Trophoblast cell (in vitro differentiated cells and primary cell): ENCODE measurements around the gene B4GALNT1.

Experiments used
- DNase-seq, 2 donors: peaks; one replicate each; pipeline ENCODE4 v3.0.0-alpha.2; 2016
- H2AFZ ChIP-seq: 2 replicates; pipeline ENCODE4 v1.6.1; 2013; ENCODE audit warnings: low read length, moderate library complexity, mild to moderate bottlenecking; ENCODE audit not compliant: insufficient read depth, poor library complexity
- H2AK5ac ChIP-seq: 2 replicates; pipeline ENCODE4 v1.6.1; 2013; ENCODE audit warnings: mild to moderate bottlenecking, low read length
- H2BK120ac ChIP-seq: 2 replicates; pipeline ENCODE4 v1.6.1; 2013; ENCODE audit warnings: low read length, mild to moderate bottlenecking, moderate library complexity; ENCODE audit not compliant: insufficient read depth, poor library complexity
- H2BK12ac ChIP-seq: 2 replicates; pipeline ENCODE4 v1.6.1; 2013; ENCODE audit warnings: mild to moderate bottlenecking, low read length, moderate library complexity
- H2BK5ac ChIP-seq: 2 replicates; pipeline ENCODE4 v1.6.1; 2013; ENCODE audit warnings: low read length, low read depth, moderate library complexity, mild to moderate bottlenecking; ENCODE audit not compliant: poor library complexity
- H3K14ac ChIP-seq: 2 replicates; pipeline ENCODE4 v1.6.1; 2013; ENCODE audit warnings: mild to moderate bottlenecking, low read length
- H3K18ac ChIP-seq: 2 replicates; pipeline ENCODE4 v1.6.1; 2013; ENCODE audit warnings: mild to moderate bottlenecking, low read length
- H3K23ac ChIP-seq: 2 replicates; pipeline ENCODE4 v1.6.1; 2013; ENCODE audit warnings: low read length
- H3K27ac ChIP-seq: 2 replicates; pipeline ENCODE4 v1.5.1; 2013; ENCODE audit warnings: low read depth, mild to moderate bottlenecking, inconsistent platforms, low read length, moderate library complexity
- H3K27me3 ChIP-seq: 2 replicates; pipeline ENCODE4 v1.6.1; 2013; ENCODE audit warnings: inconsistent platforms, mild to moderate bottlenecking, low read length, moderate library complexity; ENCODE audit not compliant: insufficient read depth
- H3K36me3 ChIP-seq, 2 experiments: 1 replicate in 1 of 2; 2 replicates in 1 of 2; pipeline ENCODE4 v1.6.1; 2013; ENCODE audit warnings: low read length in 2 of 2, mild to moderate bottlenecking in 2 of 2, moderate library complexity in 1 of 2; ENCODE audit not compliant: insufficient read depth in 2 of 2, control insufficient read depth in 1 of 2
- H3K4ac ChIP-seq: 2 replicates; pipeline ENCODE4 v1.6.1; 2013; ENCODE audit warnings: low read depth, mild to moderate bottlenecking, low read length, moderate library complexity
- H3K4me1 ChIP-seq, 2 experiments: 1 replicate in 1 of 2; 2 replicates in 1 of 2; pipeline ENCODE4 v1.6.1; 2013; ENCODE audit warnings: low read length in 2 of 2, mild to moderate bottlenecking in 2 of 2, moderate library complexity in 1 of 2; ENCODE audit not compliant: insufficient read depth in 2 of 2, control insufficient read depth in 1 of 2
- H3K4me2 ChIP-seq: 2 replicates; pipeline ENCODE4 v1.6.1; 2013; ENCODE audit warnings: inconsistent platforms, mild to moderate bottlenecking, low read length, moderate library complexity
- H3K4me3 ChIP-seq: 2 replicates; pipeline ENCODE4 v1.5.1; 2013; ENCODE audit warnings: mild to moderate bottlenecking, low read depth, low read length, inconsistent platforms
- H3K79me1 ChIP-seq: one replicate; pipeline ENCODE4 v1.6.1; 2013; ENCODE audit warnings: low read length
- H3K79me2 ChIP-seq: 2 replicates; pipeline ENCODE4 v1.6.1; 2013; ENCODE audit warnings: low read length, mild to moderate bottlenecking; ENCODE audit not compliant: control insufficient read depth, insufficient read depth, poor library complexity
- H3K9ac ChIP-seq: 2 replicates; pipeline ENCODE4 v1.6.1; 2013; ENCODE audit warnings: mild to moderate bottlenecking, low read length
- H3K9me3 ChIP-seq: 2 replicates; pipeline ENCODE4 v1.6.1; 2013; ENCODE audit warnings: low read depth, mild to moderate bottlenecking, control low read depth, inconsistent platforms, low read length; ENCODE audit not compliant: insufficient read depth
- H4K12ac ChIP-seq: 2 replicates; pipeline ENCODE4 v1.6.1; 2013; ENCODE audit warnings: low read depth, mild to moderate bottlenecking, low read length, moderate library complexity
- H4K8ac ChIP-seq: 2 replicates; pipeline ENCODE4 v1.6.1; 2013; ENCODE audit warnings: low read depth, mild to moderate bottlenecking, low read length, moderate library complexity
- H4K91ac ChIP-seq: one replicate; pipeline ENCODE4 v1.6.1; 2013; ENCODE audit warnings: low read depth, mild to moderate bottlenecking, low read length, moderate library complexity
- WGBS: extraction: QIAGEN DNeasy Blood & Tissue Kit; methylation state at CpG from one replicate; pipeline ENCODE4 v1.1.7; 2013; ENCODE audit warnings: missing lambda C conversion rate; ENCODE audit not compliant: insufficient read length, insufficient coverage; ENCODE audit errors: extremely low coverage; 5-methylcytosine and 5-hydroxymethylcytosine counted together

The B4GALNT1 gene

GRCh38 chr12:57626921-57627445 lies 6.0 kb downstream of the B4GALNT1 start:
- no CpG with 5 or more reads among the region's 9 CpGs for WGBS
- peaks cover 4% of the 10 kb centered on the region in 2 experiments for H3K4me1 ChIP-seq

DNA sequence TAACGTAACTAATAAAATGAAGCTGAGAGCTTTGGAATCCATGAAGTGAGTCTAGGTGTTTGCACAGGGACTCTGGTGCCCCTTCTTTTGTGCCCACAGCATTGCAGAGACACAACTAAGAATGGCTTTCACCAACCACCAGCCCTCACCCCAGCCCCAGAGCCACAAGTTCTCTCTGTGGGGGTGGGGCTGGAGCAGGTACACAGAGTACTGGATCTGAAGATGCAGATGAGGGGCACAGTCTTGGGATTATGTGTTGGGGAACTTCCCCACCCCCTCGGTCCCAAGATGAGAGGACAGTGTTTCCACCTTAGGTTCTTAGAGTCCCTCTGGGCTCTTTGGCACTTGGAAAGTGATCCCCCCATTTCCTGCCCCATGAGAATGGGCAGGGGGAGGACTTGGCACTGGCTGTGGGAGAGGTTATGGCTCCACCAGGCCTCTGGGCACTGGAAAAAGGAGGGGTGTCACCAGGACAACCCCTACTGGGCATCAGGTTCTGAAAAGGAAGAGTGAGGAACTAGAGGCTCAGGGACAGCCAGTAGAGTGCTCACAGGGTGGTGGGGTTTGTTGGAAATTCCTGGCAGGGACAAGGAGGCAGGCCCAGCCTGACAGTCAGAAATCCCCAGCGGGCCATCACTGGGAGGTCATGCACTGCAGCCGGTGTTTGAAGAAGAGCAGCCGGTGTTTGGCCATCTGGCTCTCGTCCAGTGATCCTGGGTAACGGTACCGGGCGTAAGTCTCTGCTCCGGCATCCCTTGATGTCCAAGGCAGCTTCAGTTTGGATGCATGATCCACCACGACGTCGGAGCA lies 6.7 kb downstream of the B4GALNT1 start:
- no peak overlapping the region for H4K8ac ChIP-seq
- no peak overlapping the region for H3K4me2 ChIP-seq
- WGBS, result no CpG with 5 or more reads among the region's 13 CpGs
- no peak overlapping the region for H4K12ac ChIP-seq
- H3K4me3 ChIP-seq, result no peak overlapping the region
- peaks cover 4 to 7% of the 10 kb centered on the region in 2 experiments for H3K4me1 ChIP-seq
- no peak overlapping the region for H2BK12ac ChIP-seq
- H3K23ac ChIP-seq, result no peak overlapping the region
- no peak overlapping the region for H2BK5ac ChIP-seq
- H2AK5ac ChIP-seq, result no peak overlapping the region
- no peaks in the 10 kb centered on the region for H3K79me2 ChIP-seq
- H3K18ac ChIP-seq, result no peak overlapping the region
- H3K27me3 ChIP-seq, result peaks cover 78% of the 10 kb centered on the region
- no peaks in the 10 kb centered on the region for H3K79me1 ChIP-seq
- no peak overlapping the region for H2BK120ac ChIP-seq
- H3K9ac ChIP-seq, result no peak overlapping the region
- DNase-seq, result no peak
- no peak overlapping the region for H2AFZ ChIP-seq
- no peak overlapping the region for H3K27ac ChIP-seq
- no peak overlapping the region for H4K91ac ChIP-seq
- H3K36me3 ChIP-seq, result no peaks in the 10 kb centered on the region
- H3K4ac ChIP-seq, result no peak overlapping the region
- peaks cover 24% of the 10 kb centered on the region for H3K9me3 ChIP-seq
- no peak overlapping the region for H3K14ac ChIP-seq

More at GRCh38 chr12:57626921-57627445, 6.0 kb downstream of the B4GALNT1 start:
- no peak overlapping the region for H2AFZ ChIP-seq
- no peak overlapping the region for H2BK12ac ChIP-seq
- peaks cover 24% of the 10 kb centered on the region for H3K9me3 ChIP-seq
- H3K4me2 ChIP-seq, result no peak overlapping the region
- no peak overlapping the region for H3K14ac ChIP-seq
- H4K12ac ChIP-seq, result no peak overlapping the region
- DNase-seq, result no peak
- no peak overlapping the region for H3K23ac ChIP-seq
- no peak overlapping the region for H3K18ac ChIP-seq
- H2AK5ac ChIP-seq, result no peak overlapping the region
- H3K36me3 ChIP-seq, result no peaks in the 10 kb centered on the region
- no peak overlapping the region for H2BK5ac ChIP-seq
- H4K91ac ChIP-seq, result no peak overlapping the region
- no peaks in the 10 kb centered on the region for H3K79me1 ChIP-seq
- no peaks in the 10 kb centered on the region for H3K79me2 ChIP-seq
- H3K27ac ChIP-seq, result no peak overlapping the region
- no peak overlapping the region for H3K4ac ChIP-seq
- H3K9ac ChIP-seq, result no peak overlapping the region
- H2BK120ac ChIP-seq, result no peak overlapping the region
- no peak overlapping the region for H4K8ac ChIP-seq
- peaks cover 78% of the 10 kb centered on the region for H3K27me3 ChIP-seq
- no peak overlapping the region for H3K4me3 ChIP-seq

DNA sequence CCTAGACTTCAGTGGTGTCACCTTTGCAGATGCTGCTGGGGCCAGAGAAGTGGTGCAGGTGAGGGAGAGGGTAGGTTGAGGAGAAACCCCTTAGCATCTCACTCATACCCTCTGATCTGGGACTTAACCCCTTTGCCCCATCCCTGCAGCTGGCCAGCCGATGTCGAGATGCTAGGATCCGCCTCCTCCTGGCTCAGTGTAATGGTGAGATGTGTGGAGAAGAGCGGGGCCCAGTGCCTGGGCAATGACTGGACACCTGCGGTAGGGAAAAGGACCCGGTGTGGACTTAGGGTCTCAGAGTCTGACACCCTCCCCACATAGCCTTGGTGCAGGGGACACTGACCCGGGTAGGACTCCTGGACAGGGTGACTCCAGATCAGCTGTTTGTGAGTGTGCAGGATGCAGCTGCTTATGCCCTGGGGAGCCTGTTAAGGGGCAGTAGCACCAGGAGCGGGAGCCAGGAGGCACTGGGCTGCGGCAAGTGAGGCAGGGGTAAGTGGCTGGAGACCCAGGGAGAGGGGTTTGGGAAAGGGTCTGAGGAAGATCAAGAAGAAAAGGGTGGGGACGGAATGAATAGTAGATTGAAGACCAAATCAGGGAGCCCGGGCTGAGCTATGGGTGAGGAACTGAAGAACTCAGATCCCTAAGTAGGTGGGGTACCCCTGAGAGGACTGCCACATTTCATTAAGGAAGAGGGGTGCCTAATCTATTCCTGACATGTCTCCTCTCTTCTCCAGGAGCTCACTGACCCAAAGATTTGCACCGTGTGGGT lies 7.6 kb downstream of the B4GALNT1 start:
- H3K18ac ChIP-seq, result no peak overlapping the region
- no peak overlapping the region for H4K8ac ChIP-seq
- no peak overlapping the region for H3K23ac ChIP-seq
- H3K4me2 ChIP-seq, result no peak overlapping the region
- H3K27ac ChIP-seq, result no peak overlapping the region
- no peak overlapping the region for H2AK5ac ChIP-seq
- H3K79me1 ChIP-seq, result no peaks in the 10 kb centered on the region
- no peak overlapping the region for H2BK5ac ChIP-seq
- H3K4me3 ChIP-seq, result no peak overlapping the region
- WGBS, result no CpG with 5 or more reads among the region's 12 CpGs
- no peak overlapping the region for H4K91ac ChIP-seq
- no peak overlapping the region for H3K4ac ChIP-seq
- DNase-seq, result no peak
- H3K9me3 ChIP-seq, result peaks cover 18% of the 10 kb centered on the region
- H2BK120ac ChIP-seq, result no peak overlapping the region
- H3K4me1 ChIP-seq, result peaks cover 4 to 9% of the 10 kb centered on the region in 2 experiments
- no peak overlapping the region for H3K14ac ChIP-seq
- peaks cover 78% of the 10 kb centered on the region for H3K27me3 ChIP-seq
- H2BK12ac ChIP-seq, result no peak overlapping the region
- no peak overlapping the region for H3K9ac ChIP-seq
- H2AFZ ChIP-seq, result no peak overlapping the region
- no peaks in the 10 kb centered on the region for H3K36me3 ChIP-seq
- no peak overlapping the region for H4K12ac ChIP-seq
- no peaks in the 10 kb centered on the region for H3K79me2 ChIP-seq

DNA sequence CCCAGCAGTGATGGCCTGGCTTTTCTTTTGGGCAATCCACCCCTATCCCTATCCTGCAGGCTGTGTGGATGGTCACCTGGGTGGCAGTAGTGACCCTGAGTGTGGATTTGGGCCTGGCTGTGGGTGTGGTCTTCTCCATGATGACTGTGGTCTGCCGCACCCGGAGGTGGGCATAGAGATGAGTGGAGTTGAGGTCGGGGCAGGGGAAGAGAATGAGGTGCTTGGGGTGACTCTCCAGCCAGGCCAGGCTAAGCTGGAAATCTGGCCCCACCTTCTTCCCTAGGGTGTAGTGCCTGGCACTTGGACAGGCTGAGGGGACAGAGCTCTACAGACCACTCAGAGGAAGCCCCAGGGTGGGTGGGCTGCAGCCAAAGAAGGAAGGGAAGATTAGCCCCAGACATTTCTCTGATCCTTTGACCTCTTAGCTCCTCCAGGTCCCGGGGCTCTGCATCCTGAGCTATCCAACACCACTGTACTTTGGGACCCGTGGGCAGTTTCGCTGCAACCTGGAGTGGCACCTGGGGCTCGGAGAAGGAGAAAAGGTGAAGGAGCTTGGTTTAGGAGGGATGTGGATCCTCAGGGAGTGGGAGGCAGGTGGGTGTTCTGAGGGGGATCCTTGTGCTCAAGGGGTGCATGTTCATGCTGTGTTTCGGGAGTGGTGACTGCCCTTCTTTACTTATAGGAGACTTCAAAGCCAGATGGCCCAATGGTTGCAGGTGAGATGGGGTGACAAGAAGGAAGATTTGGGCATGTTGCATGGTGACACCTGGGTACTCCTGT lies 8.4 kb downstream of the B4GALNT1 start:
- WGBS, result no CpG with 5 or more reads among the region's 8 CpGs
- H4K12ac ChIP-seq, result no peak overlapping the region
- DNase-seq, result no peak
- no peak overlapping the region for H4K91ac ChIP-seq
- H2AK5ac ChIP-seq, result no peak overlapping the region
- peaks cover 4 to 9% of the 10 kb centered on the region in 2 experiments for H3K4me1 ChIP-seq
- no peak overlapping the region for H3K9ac ChIP-seq
- no peak overlapping the region for H4K8ac ChIP-seq
- H3K23ac ChIP-seq, result no peak overlapping the region
- H2BK120ac ChIP-seq, result no peak overlapping the region
- no peak overlapping the region for H3K18ac ChIP-seq
- no peaks in the 10 kb centered on the region for H3K36me3 ChIP-seq
- H3K4ac ChIP-seq, result no peak overlapping the region
- H2AFZ ChIP-seq, result no peak overlapping the region
- no peak overlapping the region for H2BK12ac ChIP-seq
- no peak overlapping the region for H3K14ac ChIP-seq
- peaks cover 78% of the 10 kb centered on the region for H3K27me3 ChIP-seq
- peaks cover 13% of the 10 kb centered on the region for H3K9me3 ChIP-seq
- no peak overlapping the region for H2BK5ac ChIP-seq
- H3K27ac ChIP-seq, result no peak overlapping the region
- H3K79me1 ChIP-seq, result no peaks in the 10 kb centered on the region
- H3K4me3 ChIP-seq, result no peak overlapping the region
- H3K79me2 ChIP-seq, result no peaks in the 10 kb centered on the region
- H3K4me2 ChIP-seq, result no peak overlapping the region
